HepG2 (cell line): ENCODE results near the gene HHIPL1. TPM values are rescaled to one million over a fixed set of nuclear protein-coding genes. Genes with fewer than 3 reads are reported as not detected.

Experiments used
- ATF7 ChIP-seq, 2 experiments: fragments of 450-650 bp in 1 of 2; sonication (generic) in 1 of 2; formaldehyde crosslinking in 1 of 2; IDR thresholded peaks; 2 replicates each; pipeline versions ENCODE4 v1.4.0 to v1.6.1; 2016 to 2020; ENCODE audit warnings: antibody characterized with exemption in 1 of 2, mild to moderate bottlenecking in 1 of 2, missing genetic modification reagents in 1 of 2
- ATM ChIP-seq: fragments of 450-650 bp; IDR thresholded peaks from 2 replicates; pipeline ENCODE4 v1.7.1; 2017; ENCODE audit warnings: mild to moderate bottlenecking, borderline replicate concordance
- FOXP1 ChIP-seq, 2 experiments: fragments of 450-650 bp in 1 of 2; IDR thresholded peaks; 2 replicates each; pipeline ENCODE4 v1.6.1; 2017 to 2018; ENCODE audit warnings: antibody characterized with exemption in 1 of 2
- KMT2B ChIP-seq: IDR thresholded peaks from 2 replicates; pipeline ENCODE4 v1.6.1; 2016; ENCODE audit warnings: missing genetic modification reagents, missing compliant biosample characterization
- RCOR2 ChIP-seq: IDR thresholded peaks from 2 replicates; pipeline ENCODE4 v1.6.1; 2016; ENCODE audit warnings: missing biosample characterization, missing genetic modification reagents
- SIN3B ChIP-seq: fragments of 150-350 bp; IDR thresholded peaks from 2 replicates; pipeline ENCODE4 v1.6.1; 2014; ENCODE audit warnings: low read length
- SNRNP70 ChIP-seq: fragments of 200-400 bp; formaldehyde crosslinking; IDR thresholded peaks from 2 replicates; pipeline ENCODE4 v1.6.1; 2017; ENCODE audit warnings: mild to moderate bottlenecking, low read depth, low read length, moderate library complexity
- ZBTB42 ChIP-seq: sonication (generic); formaldehyde crosslinking; IDR thresholded peaks from 2 replicates; pipeline ENCODE4 v1.5.0; 2020; ENCODE audit warnings: mild to moderate bottlenecking, missing genetic modification reagents
- ZFP62 ChIP-seq: sonication (generic); formaldehyde crosslinking; IDR thresholded peaks from 2 replicates; pipeline ENCODE4 v1.4.0; 2020; ENCODE audit warnings: missing genetic modification reagents
- ZFY ChIP-seq: sonication (generic); formaldehyde crosslinking; IDR thresholded peaks from 2 replicates; pipeline ENCODE4 v1.4.0; 2020; ENCODE audit warnings: missing genetic modification reagents
- ZNF615 ChIP-seq: sonication (generic); formaldehyde crosslinking; IDR thresholded peaks from 2 replicates; pipeline ENCODE4 v1.5.0; 2020; ENCODE audit warnings: mild to moderate bottlenecking, missing genetic modification reagents, borderline replicate concordance
- ZNF883 ChIP-seq: sonication (generic); formaldehyde crosslinking; IDR thresholded peaks from 2 replicates; pipeline ENCODE4 v1.5.1; 2020; ENCODE audit warnings: mild to moderate bottlenecking, missing genetic modification reagents; ENCODE audit errors: not compliant biosample characterization
- ZZZ3 ChIP-seq: sonication (generic); formaldehyde crosslinking; IDR thresholded peaks from 2 replicates; pipeline ENCODE4 v1.4.0; 2020; ENCODE audit warnings: missing genetic modification reagents, mild to moderate bottlenecking, borderline replicate concordance
- polyA plus RNA-seq, 8 experiments: library from polyadenylated mRNA; depleted of rRNA in 3 of 8; stranded (reverse) in 7 of 8; unstranded in 1 of 8; fragments of >200 nt; fragmentation: Illumina TruSeq in 4 of 8; extraction: Trizol in 4 of 8; gene quantifications; 2 replicates each; pipeline versions ENCODE4 v1.2.1 to v1.2.3, GENCODE V29; 2011 to 2016; ENCODE audit warnings: low read depth in 4 of 8, missing spikeins in 1 of 8, mixed read lengths in 1 of 8; ENCODE audit not compliant: insufficient read depth in 1 of 8
- total RNA-seq, 5 experiments: library from RNA; depleted of rRNA; stranded (reverse); fragments of >200 nt; fragmentation: Illumina TruSeq; extraction: Trizol; gene quantifications; 2 replicates each; pipeline ENCODE4 v1.2.3, GENCODE V29; 2016; ENCODE audit warnings: low read depth in 1 of 5
- TF ChIP-seq, protein P1 (sequence below): IDR thresholded peaks from 2 replicates; pipeline ENCODE4 v1.6.1; 2016
- TF ChIP-seq, protein P2 (sequence below): sonication (generic); formaldehyde crosslinking; IDR thresholded peaks from 2 replicates; pipeline ENCODE4 v1.4.0; 2020; ENCODE audit warnings: missing genetic modification reagents
- TF ChIP-seq, protein P3 (sequence below): sonication (generic); formaldehyde crosslinking; IDR thresholded peaks from 2 replicates; pipeline ENCODE4; 2020; ENCODE audit warnings: missing genetic modification reagents, mild to moderate bottlenecking, borderline replicate concordance
- TF ChIP-seq, protein P4 (sequence below): sonication (generic); formaldehyde crosslinking; IDR thresholded peaks from 2 replicates; pipeline ENCODE4 v1.4.0; 2020; ENCODE audit warnings: missing genetic modification reagents, borderline replicate concordance
- TF ChIP-seq, protein P5 (sequence below): sonication (generic); formaldehyde crosslinking; IDR thresholded peaks from 2 replicates; pipeline ENCODE4 v1.8.0; 2022; ENCODE audit warnings: mild to moderate bottlenecking, missing genetic modification reagents, moderate library complexity
- TF ChIP-seq, protein P6 (sequence below): sonication (generic); formaldehyde crosslinking; IDR thresholded peaks from 2 replicates; pipeline ENCODE4 v1.8.1; 2023; ENCODE audit warnings: mild to moderate bottlenecking, missing genetic modification reagents

HHIPL1 gene
- total and polyA plus RNA-seq, 2 of the 13 experiments (the other 11 are each of a cell fraction or from before 2014, with no cell fraction given): not detected

DNA sequence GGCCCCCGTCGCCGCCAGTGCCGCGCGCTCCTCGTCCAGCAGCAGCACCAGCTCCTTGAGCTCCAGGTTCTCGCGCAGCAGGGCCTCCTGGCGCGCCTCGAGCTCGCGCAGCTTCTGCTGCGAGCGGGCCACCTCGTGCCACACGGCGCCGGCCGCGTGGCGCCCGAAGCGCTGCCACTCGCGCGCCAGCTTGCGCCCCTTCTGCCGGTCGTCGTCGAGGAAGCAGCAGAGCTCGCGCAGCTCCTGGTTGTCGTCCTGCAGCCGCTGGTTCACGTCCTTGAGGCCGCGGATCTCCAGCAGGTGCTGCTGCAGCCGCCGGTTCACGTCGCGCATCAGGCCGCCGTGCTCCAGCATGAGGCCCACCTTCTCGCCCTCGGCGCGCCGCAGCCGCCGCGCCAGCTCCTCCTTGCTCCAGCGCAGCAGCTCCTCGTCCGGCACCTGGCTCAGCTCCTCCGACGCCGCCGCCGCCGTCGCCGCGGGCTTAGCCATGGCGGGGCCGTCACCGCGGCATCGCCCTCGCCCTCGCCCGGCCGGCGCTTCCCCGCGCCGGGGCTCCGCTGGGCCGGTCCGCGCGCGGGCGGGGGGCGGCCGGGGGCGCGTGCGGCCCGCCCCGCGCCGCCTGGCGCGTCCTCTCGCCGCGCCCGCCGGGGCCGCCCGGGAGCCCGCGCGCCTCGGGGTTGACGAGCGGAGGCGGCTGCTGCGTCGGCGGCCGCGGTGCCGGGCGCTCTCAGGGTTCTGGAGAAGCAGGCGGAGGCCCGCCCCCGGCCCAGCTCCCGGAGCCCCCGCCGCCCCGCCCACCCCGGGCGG lies 41.3 kb upstream of the HHIPL1 start, which contains the start of gene CCDC85C (continued):
- TF ChIP-seq ATF7 (IDR thresholded peaks at IDR 0.05): no peak
- TF ChIP-seq ATF7 (CRISPR knock-in tag; IDR thresholded peaks at IDR 0.05): 0 out of 2 replicates have a peak, but pooled peaks have one; percentile 53
- TF ChIP-seq, protein P1, sequence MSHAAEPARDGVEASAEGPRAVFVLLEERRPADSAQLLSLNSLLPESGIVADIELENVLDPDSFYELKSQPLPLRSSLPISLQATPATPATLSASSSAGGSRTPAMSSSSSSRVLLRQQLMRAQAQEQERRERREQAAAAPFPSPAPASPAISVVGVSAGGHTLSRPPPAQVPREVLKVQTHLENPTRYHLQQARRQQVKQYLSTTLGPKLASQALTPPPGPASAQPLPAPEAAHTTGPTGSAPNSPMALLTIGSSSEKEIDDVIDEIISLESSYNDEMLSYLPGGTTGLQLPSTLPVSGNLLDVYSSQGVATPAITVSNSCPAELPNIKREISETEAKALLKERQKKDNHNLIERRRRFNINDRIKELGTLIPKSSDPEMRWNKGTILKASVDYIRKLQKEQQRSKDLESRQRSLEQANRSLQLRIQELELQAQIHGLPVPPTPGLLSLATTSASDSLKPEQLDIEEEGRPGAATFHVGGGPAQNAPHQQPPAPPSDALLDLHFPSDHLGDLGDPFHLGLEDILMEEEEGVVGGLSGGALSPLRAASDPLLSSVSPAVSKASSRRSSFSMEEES (CRISPR knock-in tag): peak; percentile 64; the same call in 1 of the 2 replicates
- TF ChIP-seq ATM: no peak
- 0 out of 2 replicates have a peak, but pooled peaks have one; percentile 25 for TF ChIP-seq ZZZ3
- TF ChIP-seq ZFY (CRISPR knock-in tag): peak; percentile 91
- TF ChIP-seq, protein P2, sequence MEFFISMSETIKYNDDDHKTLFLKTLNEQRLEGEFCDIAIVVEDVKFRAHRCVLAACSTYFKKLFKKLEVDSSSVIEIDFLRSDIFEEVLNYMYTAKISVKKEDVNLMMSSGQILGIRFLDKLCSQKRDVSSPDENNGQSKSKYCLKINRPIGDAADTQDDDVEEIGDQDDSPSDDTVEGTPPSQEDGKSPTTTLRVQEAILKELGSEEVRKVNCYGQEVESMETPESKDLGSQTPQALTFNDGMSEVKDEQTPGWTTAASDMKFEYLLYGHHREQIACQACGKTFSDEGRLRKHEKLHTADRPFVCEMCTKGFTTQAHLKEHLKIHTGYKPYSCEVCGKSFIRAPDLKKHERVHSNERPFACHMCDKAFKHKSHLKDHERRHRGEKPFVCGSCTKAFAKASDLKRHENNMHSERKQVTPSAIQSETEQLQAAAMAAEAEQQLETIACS (CRISPR knock-in tag): peak; percentile 71; the same call in 1 of the 2 replicates
- TF ChIP-seq, protein P3, sequence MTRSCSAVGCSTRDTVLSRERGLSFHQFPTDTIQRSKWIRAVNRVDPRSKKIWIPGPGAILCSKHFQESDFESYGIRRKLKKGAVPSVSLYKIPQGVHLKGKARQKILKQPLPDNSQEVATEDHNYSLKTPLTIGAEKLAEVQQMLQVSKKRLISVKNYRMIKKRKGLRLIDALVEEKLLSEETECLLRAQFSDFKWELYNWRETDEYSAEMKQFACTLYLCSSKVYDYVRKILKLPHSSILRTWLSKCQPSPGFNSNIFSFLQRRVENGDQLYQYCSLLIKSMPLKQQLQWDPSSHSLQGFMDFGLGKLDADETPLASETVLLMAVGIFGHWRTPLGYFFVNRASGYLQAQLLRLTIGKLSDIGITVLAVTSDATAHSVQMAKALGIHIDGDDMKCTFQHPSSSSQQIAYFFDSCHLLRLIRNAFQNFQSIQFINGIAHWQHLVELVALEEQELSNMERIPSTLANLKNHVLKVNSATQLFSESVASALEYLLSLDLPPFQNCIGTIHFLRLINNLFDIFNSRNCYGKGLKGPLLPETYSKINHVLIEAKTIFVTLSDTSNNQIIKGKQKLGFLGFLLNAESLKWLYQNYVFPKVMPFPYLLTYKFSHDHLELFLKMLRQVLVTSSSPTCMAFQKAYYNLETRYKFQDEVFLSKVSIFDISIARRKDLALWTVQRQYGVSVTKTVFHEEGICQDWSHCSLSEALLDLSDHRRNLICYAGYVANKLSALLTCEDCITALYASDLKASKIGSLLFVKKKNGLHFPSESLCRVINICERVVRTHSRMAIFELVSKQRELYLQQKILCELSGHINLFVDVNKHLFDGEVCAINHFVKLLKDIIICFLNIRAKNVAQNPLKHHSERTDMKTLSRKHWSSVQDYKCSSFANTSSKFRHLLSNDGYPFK (CRISPR knock-in tag): no peak
- no peak for TF ChIP-seq ZNF615
- 0 out of 2 replicates have a peak, but pooled peaks have one; percentile 13 for TF ChIP-seq KMT2B
- peak; percentile 75 for TF ChIP-seq ZBTB42 (CRISPR knock-in tag)
- TF ChIP-seq, protein P4, sequence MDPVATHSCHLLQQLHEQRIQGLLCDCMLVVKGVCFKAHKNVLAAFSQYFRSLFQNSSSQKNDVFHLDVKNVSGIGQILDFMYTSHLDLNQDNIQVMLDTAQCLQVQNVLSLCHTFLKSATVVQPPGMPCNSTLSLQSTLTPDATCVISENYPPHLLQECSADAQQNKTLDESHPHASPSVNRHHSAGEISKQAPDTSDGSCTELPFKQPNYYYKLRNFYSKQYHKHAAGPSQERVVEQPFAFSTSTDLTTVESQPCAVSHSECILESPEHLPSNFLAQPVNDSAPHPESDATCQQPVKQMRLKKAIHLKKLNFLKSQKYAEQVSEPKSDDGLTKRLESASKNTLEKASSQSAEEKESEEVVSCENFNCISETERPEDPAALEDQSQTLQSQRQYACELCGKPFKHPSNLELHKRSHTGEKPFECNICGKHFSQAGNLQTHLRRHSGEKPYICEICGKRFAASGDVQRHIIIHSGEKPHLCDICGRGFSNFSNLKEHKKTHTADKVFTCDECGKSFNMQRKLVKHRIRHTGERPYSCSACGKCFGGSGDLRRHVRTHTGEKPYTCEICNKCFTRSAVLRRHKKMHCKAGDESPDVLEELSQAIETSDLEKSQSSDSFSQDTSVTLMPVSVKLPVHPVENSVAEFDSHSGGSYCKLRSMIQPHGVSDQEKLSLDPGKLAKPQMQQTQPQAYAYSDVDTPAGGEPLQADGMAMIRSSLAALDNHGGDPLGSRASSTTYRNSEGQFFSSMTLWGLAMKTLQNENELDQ: no peak
- TF ChIP-seq, protein P5, sequence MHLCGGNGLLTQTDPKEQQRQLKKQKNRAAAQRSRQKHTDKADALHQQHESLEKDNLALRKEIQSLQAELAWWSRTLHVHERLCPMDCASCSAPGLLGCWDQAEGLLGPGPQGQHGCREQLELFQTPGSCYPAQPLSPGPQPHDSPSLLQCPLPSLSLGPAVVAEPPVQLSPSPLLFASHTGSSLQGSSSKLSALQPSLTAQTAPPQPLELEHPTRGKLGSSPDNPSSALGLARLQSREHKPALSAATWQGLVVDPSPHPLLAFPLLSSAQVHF: peak; percentile 98
- TF ChIP-seq SNRNP70: no peak
- TF ChIP-seq ZFP62 (CRISPR knock-in tag): no peak
- TF ChIP-seq, protein P6, sequence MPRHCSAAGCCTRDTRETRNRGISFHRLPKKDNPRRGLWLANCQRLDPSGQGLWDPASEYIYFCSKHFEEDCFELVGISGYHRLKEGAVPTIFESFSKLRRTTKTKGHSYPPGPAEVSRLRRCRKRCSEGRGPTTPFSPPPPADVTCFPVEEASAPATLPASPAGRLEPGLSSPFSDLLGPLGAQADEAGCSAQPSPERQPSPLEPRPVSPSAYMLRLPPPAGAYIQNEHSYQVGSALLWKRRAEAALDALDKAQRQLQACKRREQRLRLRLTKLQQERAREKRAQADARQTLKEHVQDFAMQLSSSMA: peak; percentile 85; the same call in 1 of the 2 replicates
- TF ChIP-seq RCOR2 (CRISPR knock-in tag): no peak
- peak; percentile 97 for TF ChIP-seq ZNF883 (CRISPR knock-in tag)
- TF ChIP-seq SIN3B: no peak
- TF ChIP-seq FOXP1 (IDR thresholded peaks at IDR 0.05): no peak
- no peak for TF ChIP-seq FOXP1 (CRISPR knock-in tag; IDR thresholded peaks at IDR 0.05)
